Measurements from ENCODE around the gene SIRT1. TPM values are rescaled to one million over a fixed set of nuclear protein-coding genes. Genes with fewer than 3 reads are reported as not detected.

Gene SIRT1
- total RNA-seq, 1 donor from 2014 or later: 33.5 TPM

GRCh38 chr10:67934336-67934735 lies 49.9 kb downstream of the SIRT1 start:
- Mint-ChIP-seq H3K27me3 (ENCODE audit: unreplicated experiment) (no peaks in the 10 kb centered on the region), H3K36me3 (ENCODE audit: unreplicated experiment) (no peaks in the 10 kb centered on the region), H3K9me3 (ENCODE audit: unreplicated experiment) (no peaks in the 10 kb centered on the region), H3K4me3 (ENCODE audit: unreplicated experiment) (no peak overlapping the region), H3K4me1 (ENCODE audit: low read depth, unreplicated experiment) (no peaks in the 10 kb centered on the region), H3K27ac (ENCODE audit: unreplicated experiment) (no peak overlapping the region)
- no peak for DNase-seq
- TF ChIP-seq CTCF (IDR thresholded peaks at IDR 0.05; ENCODE audit: partially characterized antibody, unreplicated experiment): no peak

GRCh38 chr10:67935223-67935622 lies 50.8 kb downstream of the SIRT1 start:
- no peaks in the 10 kb centered on the region for H3K9me3 Mint-ChIP-seq (ENCODE audit: unreplicated experiment)
- no peak overlapping the region for H3K4me3 Mint-ChIP-seq (ENCODE audit: unreplicated experiment)
- H3K36me3 Mint-ChIP-seq (ENCODE audit: unreplicated experiment): no peaks in the 10 kb centered on the region
- H3K4me1 Mint-ChIP-seq (ENCODE audit: low read depth, unreplicated experiment): no peaks in the 10 kb centered on the region
- TF ChIP-seq CTCF (IDR thresholded peaks at IDR 0.05; ENCODE audit: partially characterized antibody, unreplicated experiment): no peak
- no peaks in the 10 kb centered on the region for H3K27me3 Mint-ChIP-seq (ENCODE audit: unreplicated experiment)
- no peak for DNase-seq
- no peak overlapping the region for H3K27ac Mint-ChIP-seq (ENCODE audit: unreplicated experiment)

- H3K27me3 Mint-ChIP-seq (ENCODE audit: unreplicated experiment): no peaks in the 10 kb centered on the region
- H3K4me1 Mint-ChIP-seq (ENCODE audit: low read depth, unreplicated experiment): no peaks in the 10 kb centered on the region
- H3K36me3 Mint-ChIP-seq (ENCODE audit: unreplicated experiment): no peaks in the 10 kb centered on the region
- H3K9me3 Mint-ChIP-seq (ENCODE audit: unreplicated experiment): no peaks in the 10 kb centered on the region
- H3K27ac Mint-ChIP-seq (ENCODE audit: unreplicated experiment): no peak overlapping the region
- H3K4me3 Mint-ChIP-seq (ENCODE audit: unreplicated experiment): no peak overlapping the region
- TF ChIP-seq CTCF (IDR thresholded peaks at IDR 0.05; ENCODE audit: partially characterized antibody, unreplicated experiment): no peak
- no peak for DNase-seq
These were observed 52.0 kb downstream of the SIRT1 start for GRCh38 chr10:67936416-67936815.

- H3K27me3 Mint-ChIP-seq (ENCODE audit: unreplicated experiment): peaks cover 3% of the 10 kb centered on the region
- no peaks in the 10 kb centered on the region for H3K4me1 Mint-ChIP-seq (ENCODE audit: low read depth, unreplicated experiment)
- no peaks in the 10 kb centered on the region for H3K9me3 Mint-ChIP-seq (ENCODE audit: unreplicated experiment)
- no peak overlapping the region for H3K27ac Mint-ChIP-seq (ENCODE audit: unreplicated experiment)
- no peak for TF ChIP-seq CTCF (IDR thresholded peaks at IDR 0.05; ENCODE audit: partially characterized antibody, unreplicated experiment)
- DNase-seq: no peak
- H3K4me3 Mint-ChIP-seq (ENCODE audit: unreplicated experiment): no peak overlapping the region
- H3K36me3 Mint-ChIP-seq (ENCODE audit: unreplicated experiment): peaks cover 11% of the 10 kb centered on the region
These were observed 59.5 kb downstream of the SIRT1 start for GRCh38 chr10:67943917-67944316.

GRCh38 chr10:67955614-67956013 lies 71.2 kb downstream of the SIRT1 start:
- Mint-ChIP-seq H3K9me3 (ENCODE audit: unreplicated experiment) (no peaks in the 10 kb centered on the region), H3K27me3 (ENCODE audit: unreplicated experiment) (no peaks in the 10 kb centered on the region), H3K4me3 (ENCODE audit: unreplicated experiment) (no peak overlapping the region), H3K4me1 (ENCODE audit: low read depth, unreplicated experiment) (no peaks in the 10 kb centered on the region), H3K36me3 (ENCODE audit: unreplicated experiment) (no peaks in the 10 kb centered on the region), H3K27ac (ENCODE audit: unreplicated experiment) (no peak overlapping the region)
- no peak for TF ChIP-seq CTCF (IDR thresholded peaks at IDR 0.05; ENCODE audit: partially characterized antibody, unreplicated experiment)
- DNase-seq: no peak

All from glutamatergic neuron (in vitro differentiated cells).